Renal pelvis (tissue), 4 donors: Measurements from ENCODE around the gene KIF6. TPM values are rescaled to one million over a fixed set of nuclear protein-coding genes. Genes with fewer than 3 reads are reported as not detected.
A peak's percentile ranks its signal among the peaks of the same experiment; 100 is the strongest.

Experiments used
- DNase-seq: peaks from one replicate; pipeline ENCODE4 v3.0.0-alpha.2; 2013
- polyA plus RNA-seq, 3 donors: library from polyadenylated mRNA; unstranded; fragments of 120-200 nt; gene quantifications; one replicate each; pipeline ENCODE4 v1.2.1, GENCODE V29; 2013; ENCODE audit not compliant: insufficient read length in 3 of 3

The KIF6 gene
- polyA plus RNA-seq, 3 donors = 3.5 to 4.1 (median 3.9) TPM

GRCh38 chr6:39602601-39603519 is 122.3 kb downstream of the KIF6 start:
- DNase-seq = no peak

DNA sequence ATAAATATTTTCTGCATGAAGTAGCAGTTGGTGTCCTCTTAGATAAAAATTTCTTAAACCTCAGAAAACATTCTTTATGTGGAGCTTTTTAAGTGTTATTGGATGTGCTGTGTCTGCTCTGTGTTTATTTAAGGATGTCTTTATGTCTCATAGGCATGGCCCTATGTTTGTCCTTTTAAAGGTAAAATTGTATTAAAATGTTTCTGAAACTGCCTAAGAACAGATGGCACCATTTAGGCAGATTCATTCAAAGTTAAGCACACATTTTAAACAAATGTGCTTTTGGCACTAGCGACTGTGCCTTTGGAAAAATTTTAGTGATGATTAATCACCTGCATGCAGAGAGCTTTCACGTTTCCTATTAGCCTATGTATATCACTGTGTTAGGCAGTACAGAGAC is 125.2 kb downstream of the KIF6 start:
- no peak for DNase-seq

DNA sequence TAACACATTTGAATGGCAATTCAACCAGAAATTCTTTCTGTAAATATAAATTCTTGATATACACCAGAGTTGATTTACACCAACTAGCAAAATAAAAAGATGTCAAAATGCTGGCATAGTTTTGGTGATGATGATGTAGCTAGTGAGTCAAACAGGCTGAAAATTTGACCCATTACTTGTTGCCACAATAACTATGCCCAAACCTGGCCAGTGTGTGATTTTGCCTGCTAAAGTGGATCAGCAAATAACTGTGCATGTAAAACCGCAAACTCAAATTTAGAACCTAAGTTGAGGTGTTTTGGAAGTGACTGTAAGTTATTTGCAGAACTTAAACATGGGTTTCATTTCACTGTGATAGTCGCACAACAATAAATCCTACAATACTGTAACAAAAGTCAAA is 125.9 kb downstream of the KIF6 start:
- no peak for DNase-seq

DNA sequence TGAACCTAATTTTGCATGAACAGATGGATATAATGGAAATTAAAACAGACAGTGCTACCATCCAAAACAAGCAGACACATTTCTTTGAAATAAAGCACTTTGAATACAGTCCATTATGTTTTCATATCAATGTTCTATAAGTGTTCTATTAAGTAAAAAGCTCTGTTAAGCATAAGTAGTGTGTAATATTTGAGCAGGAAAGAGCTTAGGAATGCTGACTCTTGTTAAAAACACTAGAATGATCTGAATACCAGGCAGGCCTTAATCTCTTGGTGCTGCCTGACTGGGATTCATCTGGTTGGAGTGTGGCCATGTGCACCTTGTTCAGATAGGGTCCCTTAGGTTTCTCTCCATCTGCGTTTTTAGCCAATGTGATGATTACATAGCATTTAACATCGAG is 130.9 kb downstream of the KIF6 start:
- no peak for DNase-seq

DNA sequence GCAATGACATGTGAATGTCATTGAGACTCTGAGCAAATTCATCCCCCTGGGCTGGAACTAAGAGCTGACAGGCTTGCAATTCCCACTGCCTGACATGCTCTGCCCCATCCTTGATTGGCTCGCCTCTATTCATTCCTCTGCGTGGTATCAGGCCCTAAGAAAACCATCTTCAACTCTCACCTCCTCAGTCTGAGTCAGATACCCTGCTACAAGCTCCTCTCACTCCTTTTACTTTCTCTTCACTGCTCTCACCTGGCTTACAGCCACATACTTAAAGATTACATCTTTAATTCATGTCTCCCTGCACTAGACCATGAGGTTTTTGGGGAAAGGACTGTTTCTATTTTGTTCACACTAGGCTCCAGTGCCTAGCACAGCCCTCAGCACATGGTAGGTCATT is 131.6 kb downstream of the KIF6 start:
- DNase-seq = no peak

DNA sequence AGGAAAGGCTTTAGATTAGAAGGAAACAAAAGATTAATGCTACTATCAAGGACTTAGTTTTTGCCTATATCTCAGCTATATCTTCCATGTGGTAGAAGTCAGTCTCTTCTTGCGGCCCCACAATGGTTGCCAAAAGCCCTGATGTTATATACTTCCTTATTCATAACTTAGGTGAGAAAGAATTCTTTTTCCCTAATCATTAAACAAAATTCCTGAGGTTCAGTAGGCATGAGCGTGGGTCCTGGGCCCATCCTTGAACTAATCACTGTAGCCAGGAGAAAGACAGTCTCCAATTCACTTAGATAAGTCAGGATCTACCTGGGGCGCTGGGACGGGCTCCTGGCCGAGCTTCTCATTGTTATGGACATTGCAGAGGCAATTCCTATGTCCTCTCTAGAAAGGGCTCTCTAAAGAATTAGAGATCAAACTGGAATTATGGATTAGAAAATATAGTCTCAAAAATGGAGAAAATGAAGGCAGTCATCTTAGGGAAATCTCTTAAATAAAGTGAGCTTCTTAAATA is 134.3 kb downstream of the KIF6 start:
- no peak for DNase-seq

GRCh38 chr6:39587080-39587479 is 138.1 kb downstream of the KIF6 start:
- no peak for DNase-seq

DNA sequence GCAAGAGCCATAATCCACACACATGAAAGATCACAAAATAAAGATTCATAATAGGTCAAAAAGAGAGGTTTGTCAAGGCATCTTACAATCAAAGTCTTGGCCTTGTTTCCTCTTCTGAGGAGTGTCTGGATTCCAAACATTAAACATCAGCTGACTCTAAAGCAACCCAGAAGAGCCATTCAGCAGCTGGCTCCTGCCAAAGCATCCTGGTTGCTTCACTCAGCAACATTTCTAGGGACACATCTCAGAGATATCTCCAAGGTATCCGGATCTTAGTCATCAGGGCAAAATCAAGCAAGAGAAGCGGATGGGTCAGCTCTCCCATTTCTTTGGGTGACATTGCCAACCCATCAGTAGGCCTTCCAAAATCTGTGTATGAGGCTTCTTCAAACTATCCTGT is 139.6 kb downstream of the KIF6 start:
- no peak for DNase-seq

- no peak for DNase-seq
Measured at GRCh38 chr6:39577446-39578165, 147.6 kb downstream of the KIF6 start.

- DNase-seq = no peak
Measured at GRCh38 chr6:39576556-39577303, 148.5 kb downstream of the KIF6 start.

GRCh38 chr6:39574991-39575390 is 150.2 kb downstream of the KIF6 start:
- no peak for DNase-seq

DNA sequence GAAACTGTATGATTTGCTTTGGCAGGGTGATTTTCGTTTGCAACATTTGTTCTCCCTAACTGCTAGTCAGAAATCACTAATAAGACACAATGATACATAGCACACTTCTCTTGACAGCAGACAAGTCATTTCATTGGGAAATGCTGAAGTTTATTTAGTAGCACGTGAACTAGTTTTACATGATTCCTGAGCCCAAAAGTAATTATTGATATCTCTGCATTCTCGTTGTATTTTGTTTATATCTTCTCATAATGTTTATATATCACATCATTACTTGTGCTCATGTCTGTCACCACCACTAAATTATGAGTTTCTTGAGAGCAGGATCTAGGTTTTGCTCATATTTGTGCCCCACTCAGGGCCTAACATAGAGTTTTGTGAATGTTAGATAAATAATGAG is 151.7 kb downstream of the KIF6 start:
- DNase-seq = no peak

GRCh38 chr6:39572661-39573340 is 152.4 kb downstream of the KIF6 start:
- DNase-seq = no peak

- DNase-seq = no peak
Measured at GRCh38 chr6:39568896-39569295, 156.3 kb downstream of the KIF6 start.

DNA sequence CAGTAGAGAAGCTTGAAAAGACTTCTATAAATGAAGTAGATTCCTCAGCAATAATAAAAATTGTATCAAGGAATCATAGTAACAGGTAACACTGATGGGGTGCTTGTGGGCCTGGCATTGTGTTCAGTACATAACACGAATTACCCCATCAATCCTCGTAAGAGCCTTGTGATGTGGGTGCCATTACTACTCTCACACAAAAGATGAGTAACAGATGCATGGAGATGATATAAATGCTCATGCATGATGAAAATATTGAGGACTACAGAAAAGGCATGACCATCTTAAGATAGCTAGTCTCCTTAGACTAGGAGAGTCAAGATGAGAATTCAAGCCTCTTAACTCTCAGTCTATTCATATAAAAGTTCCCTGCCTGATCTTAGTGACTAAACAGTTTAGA is 158.1 kb downstream of the KIF6 start:
- no peak for DNase-seq

DNA sequence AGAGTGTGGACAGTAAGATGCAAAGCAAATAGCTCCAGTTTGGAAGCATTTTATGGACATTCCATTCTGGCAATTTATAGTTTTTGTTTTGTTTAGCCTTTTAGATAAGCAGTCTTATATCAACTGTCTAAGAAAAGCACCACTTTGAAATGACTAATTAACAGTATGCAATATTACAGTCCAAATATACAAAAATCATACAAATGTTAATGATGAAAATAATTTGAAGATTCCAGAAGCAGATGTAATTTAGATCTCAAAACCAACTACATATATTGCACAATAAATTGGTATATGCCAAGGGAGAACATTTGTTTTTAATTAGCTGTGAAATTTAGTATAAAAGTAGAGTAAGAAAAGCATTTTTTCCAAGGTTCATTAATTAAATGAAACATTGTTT is 158.8 kb downstream of the KIF6 start:
- DNase-seq = peak; percentile 17

DNA sequence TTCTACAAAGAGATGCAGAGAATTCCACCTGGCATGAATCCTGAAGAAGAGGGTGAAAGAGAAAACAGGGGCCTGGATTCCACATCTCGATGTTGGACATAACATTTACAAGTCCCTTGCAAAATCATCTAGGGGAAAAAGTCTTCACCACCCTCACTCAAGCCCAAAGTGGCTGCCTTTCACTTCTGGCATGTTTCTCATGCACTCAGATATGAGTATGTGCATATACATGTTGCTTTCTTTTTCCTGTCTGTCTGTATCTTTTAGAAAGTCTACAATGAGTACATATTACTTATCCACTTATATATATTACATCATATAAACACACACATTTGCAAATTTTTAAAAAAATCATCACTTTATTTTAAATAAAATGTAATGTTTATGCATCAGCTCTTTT is 159.3 kb downstream of the KIF6 start:
- DNase-seq = no peak

DNA sequence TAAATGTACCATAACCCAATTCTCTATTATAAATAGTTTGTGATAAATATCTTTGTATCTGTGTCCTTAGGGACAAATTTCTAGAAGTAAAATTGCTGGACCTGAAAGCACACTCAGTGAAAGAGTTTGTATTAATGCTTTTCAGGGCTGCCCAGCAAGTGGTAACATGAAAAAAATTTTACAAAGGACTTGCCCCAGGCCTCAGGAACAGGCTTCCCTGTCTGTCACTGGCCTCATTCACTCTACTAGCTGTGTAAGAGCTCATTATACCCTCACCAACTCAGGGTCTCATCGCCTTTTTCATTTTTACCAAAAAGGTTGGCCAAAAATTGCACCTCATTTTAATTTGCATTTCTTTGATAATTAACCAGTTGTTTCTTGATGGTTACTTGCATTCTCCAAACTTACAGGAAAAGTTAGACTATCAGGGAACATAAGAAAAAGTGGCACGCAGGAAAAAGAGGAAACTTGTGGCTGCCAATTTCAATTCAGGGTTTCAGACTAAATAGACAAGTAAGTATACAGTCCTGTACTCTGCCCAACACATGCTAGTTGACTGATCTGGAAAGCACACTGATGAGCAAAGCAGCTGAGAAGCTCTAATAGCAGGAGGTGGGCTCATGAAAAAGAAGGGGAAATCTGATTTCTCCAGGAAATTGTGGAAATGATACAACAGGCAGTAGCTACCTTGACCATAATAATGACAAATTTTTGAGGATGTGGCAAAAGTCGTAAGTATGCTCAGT is 161.5 kb downstream of the KIF6 start:
- no peak for DNase-seq

- DNase-seq = no peak
Measured at GRCh38 chr6:39561536-39562266, 163.5 kb downstream of the KIF6 start.

DNA sequence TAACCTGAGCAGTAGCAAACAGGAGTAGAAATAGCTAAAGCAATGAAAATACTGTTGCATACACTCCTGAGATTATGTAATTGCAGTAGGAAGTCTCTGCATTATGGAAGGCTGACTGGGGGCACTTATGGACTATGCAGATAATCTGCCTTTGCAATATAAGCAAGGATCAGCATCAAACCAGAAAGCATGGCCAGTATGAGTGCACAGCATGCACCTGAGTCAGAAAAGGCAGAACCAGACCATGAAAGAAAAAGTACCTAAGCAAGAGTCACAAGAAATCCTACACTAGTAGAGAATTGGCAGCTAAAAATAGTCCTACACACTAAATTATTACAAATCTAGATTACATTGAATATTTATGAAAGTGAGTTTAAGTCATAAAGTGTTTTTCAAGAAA is 164.3 kb downstream of the KIF6 start:
- DNase-seq = no peak
